IPS DF 4.7 (cell line): ENCODE data around the gene TEKT5.
"Not testable (repeated sequence)": the region's sequence is repeated elsewhere in the genome, so short reads cannot be mapped to it uniquely, and the experiment has no call there.

Experiments used
- DNase-seq: peaks from one replicate; pipeline ENCODE4 v3.0.0-alpha.2; 2013; ENCODE audit warnings: low spot score; ENCODE audit errors: extremely low read depth

The TEKT5 gene

DNA sequence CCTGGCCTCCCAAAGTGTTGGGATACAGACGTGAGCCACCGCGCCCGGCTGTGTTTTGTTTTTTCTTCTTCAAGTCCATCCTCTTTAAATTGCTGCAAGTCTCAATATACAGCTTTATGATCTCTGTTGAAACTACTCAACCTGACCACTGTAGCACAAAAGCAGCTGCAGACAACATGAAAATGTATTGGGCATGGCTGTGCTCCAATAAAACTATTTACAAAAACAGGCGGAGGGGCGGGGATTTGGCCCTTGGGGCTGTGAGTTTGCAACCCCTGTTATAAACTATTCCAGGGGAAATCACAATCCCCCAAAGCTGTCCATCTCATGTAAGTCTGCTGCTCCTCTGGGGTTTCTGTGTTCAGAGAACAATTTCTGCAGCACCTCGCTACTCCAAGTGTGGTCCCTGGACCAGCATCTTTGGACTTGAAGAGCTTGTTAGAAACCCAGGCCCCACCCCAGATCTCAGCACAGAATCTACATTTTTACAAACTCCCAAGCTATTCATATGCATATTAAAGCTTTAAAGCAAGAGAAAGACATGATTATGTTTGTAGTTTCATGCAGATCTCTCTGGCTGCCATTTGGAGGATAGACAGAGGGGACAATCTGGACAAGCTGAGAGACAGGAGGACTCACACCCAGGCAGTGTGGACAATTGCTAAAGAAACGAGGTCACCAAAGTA, 33.6 kb downstream of the TEKT5 start:
- no peak for DNase-seq

DNA sequence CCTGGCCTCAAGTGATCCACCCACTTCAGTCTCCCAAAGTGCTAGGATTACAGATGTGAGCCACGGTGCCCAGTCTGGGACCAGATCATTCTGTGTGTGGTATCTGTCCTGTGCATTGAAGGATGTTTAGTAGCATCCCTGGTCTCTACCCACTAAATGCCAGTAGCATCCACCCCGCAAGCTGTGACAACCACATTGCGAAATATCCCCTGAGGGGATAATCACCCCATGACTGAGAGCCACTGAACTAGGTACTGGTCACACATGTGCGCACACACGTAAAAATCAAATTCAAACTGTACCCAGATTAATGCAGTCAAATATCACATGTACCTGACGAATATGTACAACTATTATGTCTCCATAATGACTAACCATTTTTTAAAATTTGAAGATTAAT, 35.8 kb downstream of the TEKT5 start:
- DNase-seq = no peak

DNA sequence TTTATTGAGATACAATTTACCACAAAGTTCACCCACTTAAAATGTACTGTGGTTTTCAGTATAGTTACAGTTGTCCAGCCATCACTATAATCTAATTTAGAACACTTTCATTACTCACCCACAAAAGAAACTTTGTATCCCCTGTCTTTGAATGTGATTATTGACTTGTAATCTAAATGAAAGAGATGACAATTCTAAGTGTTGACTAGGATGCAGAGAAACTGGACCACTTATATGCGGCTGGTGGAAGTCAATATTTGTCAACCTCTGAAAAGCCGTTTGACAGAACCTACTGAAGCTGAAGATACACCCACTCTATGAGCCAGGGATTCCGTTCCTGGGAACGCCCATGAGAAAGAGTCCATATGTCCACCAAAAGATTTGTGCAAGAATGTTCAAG, 36.8 kb downstream of the TEKT5 start:
- DNase-seq = no peak

DNA sequence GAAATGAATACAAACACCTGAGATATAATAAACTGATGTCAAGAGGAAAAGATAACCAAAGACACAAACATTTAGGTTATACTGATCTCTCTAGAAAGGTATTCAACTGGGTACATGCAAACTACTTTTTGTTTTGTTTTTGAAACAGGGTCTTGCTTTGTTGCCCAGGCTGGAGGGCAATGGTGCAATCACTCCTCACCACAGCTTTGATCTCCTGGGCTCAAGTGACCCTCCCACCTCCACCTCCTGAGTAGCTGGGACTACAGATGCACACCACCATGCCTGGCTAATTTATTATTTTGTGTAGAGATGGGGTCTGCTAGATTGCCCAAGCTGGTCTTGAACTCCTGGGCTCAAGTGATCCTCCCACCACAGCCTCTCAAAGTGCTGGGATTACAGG, 38.1 kb downstream of the TEKT5 start:
- no peak for DNase-seq

GRCh38 chr16:10655415-10655977, 39.2 kb downstream of the TEKT5 start:
- no peak for DNase-seq

- no peak for DNase-seq
Measured at GRCh38 chr16:10654592-10655414, 39.9 kb downstream of the TEKT5 start.

- DNase-seq = no peak
Measured at GRCh38 chr16:10652730-10653590, 41.8 kb downstream of the TEKT5 start.

GRCh38 chr16:10649098-10649497, 45.6 kb downstream of the TEKT5 start:
- DNase-seq = not testable (repeated sequence)

GRCh38 chr16:10647721-10648296, 46.9 kb downstream of the TEKT5 start:
- no peak for DNase-seq

- DNase-seq = no peak
Measured at GRCh38 chr16:10647264-10647720, 47.4 kb downstream of the TEKT5 start.

DNA sequence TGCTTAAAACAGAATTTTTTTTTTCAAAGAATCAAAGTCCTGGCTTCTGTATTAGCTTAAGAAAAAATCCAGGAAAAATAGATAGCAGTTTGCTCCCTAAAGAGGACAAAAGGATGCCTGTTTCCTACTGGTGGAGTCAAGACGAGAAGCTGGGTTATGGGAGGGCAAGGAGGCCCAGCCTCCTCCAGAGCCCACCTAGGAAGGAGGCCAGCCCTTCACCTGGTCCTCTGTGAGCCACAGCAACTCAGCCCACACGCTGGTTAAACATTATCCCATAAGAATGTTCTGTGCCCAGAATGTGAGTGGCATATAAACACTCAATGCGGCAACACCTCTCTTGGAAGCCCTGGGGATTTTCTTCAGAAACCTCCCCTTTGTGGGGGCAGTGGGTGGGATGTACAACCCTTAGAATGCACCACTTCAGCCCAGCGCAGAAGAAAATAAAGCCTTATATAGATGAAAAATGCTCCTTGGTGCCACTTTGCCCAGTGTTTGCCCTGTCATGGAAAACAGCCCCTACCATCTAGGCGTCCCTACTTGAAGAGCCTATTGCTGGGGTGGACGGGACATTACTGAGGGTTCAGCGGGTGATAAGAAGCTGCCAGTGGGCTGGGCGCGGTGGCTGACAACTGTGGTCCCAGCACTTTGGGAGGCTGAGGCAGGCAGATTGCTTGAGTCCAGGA, 48.0 kb downstream of the TEKT5 start:
- DNase-seq = no peak

DNA sequence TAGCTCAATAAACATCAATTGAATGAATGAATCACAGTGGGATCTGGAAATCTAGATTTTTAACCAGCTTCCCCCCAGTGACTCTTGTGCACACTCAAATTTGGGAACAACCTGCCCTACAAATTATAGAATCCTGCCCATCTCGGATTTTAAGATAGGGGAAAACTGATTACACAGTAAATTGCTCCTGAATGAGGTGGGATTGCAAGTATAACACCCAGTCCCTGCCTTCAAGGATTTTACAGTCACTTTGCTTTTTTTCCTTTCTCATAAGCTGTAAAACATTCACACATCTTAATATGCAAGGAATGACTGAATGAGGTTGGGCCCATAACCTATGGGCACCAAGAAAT, 48.5 kb downstream of the TEKT5 start:
- DNase-seq = no peak

DNA sequence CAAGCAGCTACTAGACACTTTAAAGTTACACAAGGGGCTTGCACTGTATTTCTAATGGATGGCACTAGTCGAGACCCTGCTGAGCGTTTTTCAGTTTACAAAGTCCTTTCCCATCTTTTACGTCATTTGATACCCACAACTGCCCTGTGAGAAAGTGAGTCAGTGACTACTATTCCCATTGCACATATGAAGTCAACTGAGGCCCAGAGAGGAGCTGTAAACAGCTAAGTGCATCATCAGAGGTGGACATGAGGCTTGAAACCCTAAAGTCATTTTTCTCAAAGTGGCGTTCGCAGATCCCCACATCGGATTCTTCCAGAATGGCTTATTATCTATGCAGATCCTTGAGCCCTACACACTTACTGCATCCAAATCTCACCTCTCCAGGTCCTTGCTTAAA, 50.6 kb downstream of the TEKT5 start:
- DNase-seq = no peak

DNA sequence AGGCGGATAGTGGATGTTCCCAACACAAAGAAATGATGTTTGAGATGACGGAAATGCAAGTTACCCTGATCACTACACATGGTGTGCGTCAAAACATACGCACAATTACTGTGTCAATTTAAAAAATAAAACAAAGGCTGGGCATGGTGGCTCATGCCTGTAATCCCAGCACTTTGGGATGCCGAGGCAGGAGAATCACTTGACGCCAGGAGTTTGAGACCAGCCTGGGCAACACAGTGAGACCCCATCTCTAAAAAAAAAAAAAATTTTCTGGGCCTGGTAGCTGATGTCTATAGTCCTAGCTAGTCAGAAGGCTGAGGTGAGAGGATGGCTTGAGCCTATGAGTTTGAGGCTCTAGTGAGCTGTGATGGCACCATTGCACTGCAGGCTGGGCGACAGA, 51.8 kb downstream of the TEKT5 start:
- DNase-seq = no peak

DNA sequence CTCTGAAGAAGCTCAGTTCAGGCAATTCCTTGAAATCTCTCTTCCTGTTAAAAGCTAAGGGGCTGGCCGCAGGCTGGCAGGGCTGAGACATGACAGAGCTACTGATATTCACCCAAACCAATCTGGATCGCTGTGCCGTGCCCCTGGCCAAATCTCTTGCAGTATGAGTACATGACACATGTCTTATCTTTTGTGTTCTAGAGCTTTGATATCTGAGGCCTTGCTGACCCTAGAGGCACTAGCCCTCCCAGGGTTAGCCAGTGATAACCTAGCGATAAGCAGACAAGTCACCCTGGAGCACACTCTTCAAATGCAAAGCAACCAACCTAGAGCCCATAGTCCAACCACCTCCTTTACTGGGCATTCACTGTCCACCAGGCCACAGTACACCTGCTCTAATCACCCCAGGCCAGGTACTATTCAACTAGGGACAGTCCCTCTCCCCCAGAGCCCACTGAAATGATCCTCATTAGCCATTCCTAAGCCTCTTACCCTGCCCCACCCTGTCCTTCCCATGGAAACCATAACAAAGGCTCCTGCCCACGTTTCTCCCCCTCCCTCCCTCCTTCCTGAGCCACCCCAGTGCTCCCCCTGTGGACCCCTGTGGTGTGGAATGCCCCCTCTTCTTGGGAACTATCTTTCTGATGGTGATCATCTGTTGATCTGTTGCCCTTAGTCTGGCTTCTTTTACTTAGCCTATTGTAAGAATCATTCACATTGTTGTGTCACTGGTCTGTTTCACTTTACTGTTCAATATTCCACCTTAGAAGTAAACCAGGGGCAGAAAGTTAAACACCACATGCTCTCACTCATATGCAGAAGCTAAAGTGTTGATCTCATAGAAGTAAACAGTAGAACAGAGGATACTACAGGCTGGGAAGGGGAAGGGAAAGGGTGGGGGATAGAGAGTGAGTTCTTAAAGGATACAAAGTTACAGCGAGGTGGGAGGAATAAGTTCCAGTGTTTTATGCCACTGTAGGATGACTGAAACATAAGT, 52.5 kb downstream of the TEKT5 start:
- DNase-seq = peak; percentile 19

- DNase-seq = no peak
Measured at GRCh38 chr16:10641555-10641952, 53.2 kb downstream of the TEKT5 start.

DNA sequence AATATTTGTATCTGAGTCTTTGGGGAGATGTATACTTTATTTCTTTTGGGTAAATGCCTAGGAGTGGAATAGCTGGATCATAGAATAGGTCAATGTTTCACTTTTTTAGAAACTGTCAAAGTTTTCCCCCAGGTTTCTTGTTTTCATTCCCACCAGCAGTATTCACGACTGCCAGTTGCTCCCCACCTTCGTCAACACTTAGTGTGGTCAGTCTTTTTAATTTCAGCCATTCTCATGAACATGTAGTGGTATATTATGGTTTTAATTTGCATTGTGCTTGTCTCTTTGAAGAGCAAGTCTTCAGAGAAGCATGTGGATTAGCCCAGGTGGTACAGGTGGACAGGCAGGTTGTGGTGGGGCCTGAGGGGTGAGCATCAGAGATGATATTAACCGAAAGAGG, 53.8 kb downstream of the TEKT5 start:
- no peak for DNase-seq

DNA sequence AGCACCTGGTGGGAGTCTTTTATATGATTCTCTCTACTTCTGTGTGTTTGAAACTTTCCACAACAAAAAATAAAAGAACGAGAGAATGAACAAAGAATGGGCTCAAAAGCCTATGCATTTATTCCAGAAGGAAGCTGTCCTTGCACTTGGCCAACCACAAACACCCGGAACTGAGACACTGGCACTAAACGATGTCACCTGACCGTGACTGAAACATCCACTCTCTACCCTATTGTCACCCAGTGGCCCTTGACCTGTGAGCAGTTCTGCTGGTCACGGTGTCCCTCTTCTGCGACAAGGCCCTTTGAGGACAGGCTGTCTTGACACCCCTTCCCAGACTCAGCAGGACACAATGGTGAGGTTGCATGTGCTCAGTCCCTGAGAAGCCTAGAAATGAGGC, 56.6 kb downstream of the TEKT5 start:
- no peak for DNase-seq

DNA sequence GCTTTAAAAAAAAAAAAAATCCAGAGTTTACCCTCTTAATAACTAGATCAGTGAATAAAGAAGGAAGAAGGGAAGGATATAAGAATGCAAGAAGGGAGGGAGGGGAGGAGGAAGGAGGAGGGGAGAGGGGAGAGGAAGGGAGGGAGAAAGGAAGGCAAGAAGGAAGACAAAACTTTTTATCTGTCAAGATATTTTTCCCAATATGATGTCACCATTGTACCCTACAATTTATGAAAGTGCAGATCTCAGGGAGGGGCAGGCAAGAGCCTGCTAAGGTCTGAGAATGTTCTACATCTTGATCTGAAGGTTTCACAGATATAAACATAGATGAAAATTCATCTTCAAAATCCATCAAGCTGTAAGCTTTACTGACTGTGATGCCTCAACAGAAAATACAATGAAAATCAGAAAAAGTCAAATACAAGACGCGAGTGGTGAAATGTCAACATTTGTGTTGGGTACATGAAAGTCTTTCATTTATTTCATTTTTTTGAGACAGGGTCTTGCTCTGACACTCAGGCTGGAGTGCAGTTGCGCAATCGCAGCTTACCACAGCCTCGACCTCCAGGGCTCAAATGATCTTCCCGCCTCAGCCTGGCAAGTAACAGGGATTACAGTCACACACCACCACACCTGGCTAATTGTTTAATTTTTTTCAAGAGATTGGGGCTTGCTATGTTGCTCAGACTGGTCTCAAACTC, 57.2 kb downstream of the TEKT5 start:
- DNase-seq = no peak
